Activated CD4-positive, alpha-beta T cell treated with anti-CD3 and anti-CD28 coated beads, Interleukin-2, amount 10 ng/mL, durations not matched to agents 7 days and 5 days (primary cell): ENCODE results near the gene KIF21B. TPM values are rescaled to one million over a fixed set of nuclear protein-coding genes. Genes with fewer than 3 reads are reported as not detected.
"Not testable (repeated sequence)": the region's sequence is repeated elsewhere in the genome, so short reads cannot be mapped to it uniquely, and the experiment has no call there.

ENCODE experiments used
- CTCF ChIA-PET: fragments of 350-600 bp; sonication (Branson Sonifier 250); formaldehyde crosslinking; loops from one replicate; lab custom pipeline; 2021; ENCODE audit warnings: antibody characterized with exemption; lab: Charles Lee
- POLR2A ChIA-PET: fragments of 350-600 bp; sonication (Branson Sonifier 250); formaldehyde crosslinking; loops from one replicate; lab custom pipeline; 2021; ENCODE audit warnings: antibody characterized with exemption; lab: Charles Lee
- DNase-seq: peaks from one replicate; pipeline ENCODE4 v3.0.0-alpha.2; 2020
- H3K27ac Mint-ChIP-seq: one replicate; pipeline ENCODE4 v1.8.0; 2021; ENCODE audit warnings: mild to moderate bottlenecking, moderate library complexity, mixed read lengths
- H3K27me3 Mint-ChIP-seq: one replicate; pipeline ENCODE4 v1.8.0; 2021; ENCODE audit warnings: mixed read lengths
- H3K36me3 Mint-ChIP-seq: one replicate; pipeline ENCODE4 v1.8.0; 2021; ENCODE audit warnings: low read depth, mixed read lengths
- H3K4me1 Mint-ChIP-seq: one replicate; pipeline ENCODE4 v1.8.0; 2021; ENCODE audit warnings: mixed read lengths
- H3K4me3 Mint-ChIP-seq: one replicate; pipeline ENCODE4 v1.8.0; 2021; ENCODE audit warnings: mild to moderate bottlenecking, moderate library complexity, mixed read lengths
- H3K9me3 Mint-ChIP-seq: one replicate; pipeline ENCODE4 v1.8.0; 2021; ENCODE audit warnings: mixed read lengths
- total RNA-seq, 2 experiments: library from RNA; stranded (reverse); gene quantifications; one replicate each; pipeline ENCODE4 v1.2.3, GENCODE V29; 2021

Gene KIF21B
- total RNA-seq, 2 experiments from 2014 or later: 104 to 107 TPM

DNA sequence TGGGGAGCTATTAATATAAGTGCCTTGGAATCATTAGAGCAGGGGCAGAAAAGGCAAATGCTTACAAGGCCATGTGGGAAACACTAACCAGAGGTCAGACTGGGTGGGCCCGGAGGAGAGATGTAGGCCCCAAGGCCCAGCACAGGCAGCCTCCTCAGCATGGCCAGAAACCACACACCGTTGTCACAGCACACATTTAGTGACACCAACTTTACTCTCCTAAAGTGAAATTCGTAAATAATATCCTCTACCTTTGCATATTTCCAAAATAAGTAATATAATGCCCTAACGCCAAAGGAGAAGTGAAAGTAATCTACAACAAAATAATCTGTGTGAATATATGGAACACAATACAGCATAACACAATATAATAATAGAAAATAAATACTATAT, 62.6 kb downstream of the KIF21B start:
- no peaks in the 10 kb centered on the region for H3K36me3 Mint-ChIP-seq
- peaks cover 2% of the 10 kb centered on the region for H3K27me3 Mint-ChIP-seq
- no peaks in the 10 kb centered on the region for H3K4me1 Mint-ChIP-seq
- no peak overlapping the region for H3K4me3 Mint-ChIP-seq
- H3K27ac Mint-ChIP-seq: no peak overlapping the region
- CTCF ChIA-PET: interaction anchor here (0.6 to 1.9 kb wide), 2 partner anchors 19 to 195 kb away, joined by 3 to 5 read pairs; no protein-coding TSS in a partner anchor
- H3K9me3 Mint-ChIP-seq: no peaks in the 10 kb centered on the region
- POLR2A ChIA-PET: no interaction called here
- DNase-seq: no peak

GRCh38 chr1:200960236-200960947, 63.1 kb downstream of the KIF21B start:
- H3K36me3 Mint-ChIP-seq: no peaks in the 10 kb centered on the region
- no peak overlapping the region for H3K4me3 Mint-ChIP-seq
- ChIA-PET CTCF (interaction anchor here (0.6 to 1.9 kb wide), 2 partner anchors 20 to 194 kb away, joined by 3 to 5 read pairs; no protein-coding TSS in a partner anchor), POLR2A (no interaction called here)
- H3K9me3 Mint-ChIP-seq: no peaks in the 10 kb centered on the region
- peaks cover 5% of the 10 kb centered on the region for H3K27me3 Mint-ChIP-seq
- DNase-seq: no peak
- no peak overlapping the region for H3K27ac Mint-ChIP-seq
- no peaks in the 10 kb centered on the region for H3K4me1 Mint-ChIP-seq

DNA sequence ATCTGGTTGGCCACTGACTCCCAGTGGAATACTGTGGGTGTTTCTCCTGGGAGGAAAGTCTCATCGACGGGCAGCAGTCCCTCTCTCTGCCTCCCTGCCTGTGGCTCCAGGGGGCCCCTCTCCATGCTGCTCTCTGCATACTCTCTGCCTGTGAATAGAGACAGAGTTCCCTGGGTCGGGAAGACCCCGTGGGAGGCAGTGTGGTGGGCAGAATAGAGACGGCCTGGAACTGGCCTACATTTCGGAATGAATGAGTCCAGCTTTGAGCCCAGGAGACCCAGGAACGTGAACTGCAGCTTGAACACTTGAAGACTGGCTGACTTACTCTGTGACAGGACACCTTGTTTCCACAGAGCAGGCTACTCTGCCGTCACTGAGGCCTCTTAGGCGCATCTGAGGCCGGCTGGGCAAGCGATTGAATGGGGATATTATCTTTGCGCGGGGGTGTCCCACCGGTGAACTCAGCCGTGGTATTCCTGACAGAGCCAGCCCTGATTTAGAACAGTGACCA, 64.0 kb downstream of the KIF21B start:
- ChIA-PET CTCF (interaction anchor here (1.9 kb wide), 1 partner anchor 21 kb away, joined by 5 read pairs; no protein-coding TSS in a partner anchor), POLR2A (no interaction called here)
- no peaks in the 10 kb centered on the region for H3K4me1 Mint-ChIP-seq
- no peaks in the 10 kb centered on the region for H3K36me3 Mint-ChIP-seq
- no peak overlapping the region for H3K27ac Mint-ChIP-seq
- H3K27me3 Mint-ChIP-seq: peaks cover 8% of the 10 kb centered on the region
- no peaks in the 10 kb centered on the region for H3K9me3 Mint-ChIP-seq
- no peak for DNase-seq
- H3K4me3 Mint-ChIP-seq: no peak overlapping the region

DNA sequence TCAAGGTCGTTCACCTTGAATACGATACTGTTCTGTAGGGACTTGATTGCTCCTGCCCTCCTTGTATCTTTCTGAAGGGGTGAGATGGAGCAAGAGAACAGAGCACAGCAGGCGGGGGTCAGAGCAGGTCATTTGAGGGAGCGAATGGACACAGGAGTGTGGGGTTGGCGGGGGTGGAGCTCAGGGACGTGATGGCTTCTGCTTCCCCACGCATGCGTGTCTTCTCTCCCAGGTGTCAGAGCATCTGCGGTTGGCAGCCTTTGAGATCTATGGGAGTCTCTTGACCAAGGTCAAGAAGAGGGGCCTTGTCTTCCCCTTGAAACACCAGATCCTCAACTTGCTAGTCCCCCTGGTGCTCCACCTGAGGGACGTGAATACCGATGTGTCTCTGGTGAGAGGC, 64.9 kb downstream of the KIF21B start:
- CTCF ChIA-PET: interaction anchor here (1.3 kb wide), 1 partner anchor 13 kb away, joined by 3 read pairs; no protein-coding TSS in a partner anchor
- H3K36me3 Mint-ChIP-seq: no peaks in the 10 kb centered on the region
- DNase-seq: no peak
- H3K27ac Mint-ChIP-seq: no peak overlapping the region
- H3K27me3 Mint-ChIP-seq: peaks cover 11% of the 10 kb centered on the region
- POLR2A ChIA-PET: no interaction called here
- H3K4me1 Mint-ChIP-seq: no peaks in the 10 kb centered on the region
- H3K4me3 Mint-ChIP-seq: no peak overlapping the region
- H3K9me3 Mint-ChIP-seq: no peaks in the 10 kb centered on the region

GRCh38 chr1:200954434-200954833, 69.1 kb downstream of the KIF21B start:
- Mint-ChIP-seq H3K4me3 (no peak overlapping the region), H3K4me1 (no peaks in the 10 kb centered on the region), H3K27ac (no peak overlapping the region), H3K36me3 (no peaks in the 10 kb centered on the region), H3K27me3 (peaks cover 11% of the 10 kb centered on the region), H3K9me3 (no peaks in the 10 kb centered on the region)
- POLR2A ChIA-PET: no interaction called here
- CTCF ChIA-PET: interaction anchor here (0.7 kb wide), 1 partner anchor 663 kb away, joined by 3 read pairs; no protein-coding TSS in a partner anchor
- DNase-seq: no peak

DNA sequence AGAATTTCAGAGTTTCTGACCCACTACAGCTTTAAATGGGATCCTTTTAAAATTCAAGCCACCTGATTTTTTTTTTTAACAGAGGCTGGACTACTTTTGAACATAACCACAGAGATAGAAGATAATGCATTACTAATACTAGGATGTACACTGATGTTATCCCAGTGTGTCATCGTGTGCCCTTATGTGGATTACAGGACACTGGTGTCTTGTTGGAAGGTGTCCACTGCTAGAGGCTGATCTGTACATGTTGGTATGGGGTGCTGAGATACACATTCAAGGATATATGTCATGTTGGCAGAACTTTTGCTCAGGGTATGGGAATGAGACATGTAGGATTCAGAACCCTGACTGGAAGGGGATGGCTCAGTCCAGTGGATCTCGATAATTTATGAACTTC, 72.5 kb downstream of the KIF21B start:
- POLR2A ChIA-PET: no interaction called here
- Mint-ChIP-seq H3K4me1 (no peaks in the 10 kb centered on the region), H3K36me3 (no peaks in the 10 kb centered on the region), H3K27ac (no peak overlapping the region), H3K4me3 (no peak overlapping the region), H3K27me3 (peaks cover 16% of the 10 kb centered on the region), H3K9me3 (peaks cover 7% of the 10 kb centered on the region)
- CTCF ChIA-PET: interaction anchor here (0.6 to 0.7 kb wide), 2 partner anchors 71 to 562 kb away, joined by 3 read pairs; no protein-coding TSS in a partner anchor
- no peak for DNase-seq

GRCh38 chr1:200949626-200950025, 73.9 kb downstream of the KIF21B start:
- Mint-ChIP-seq H3K27me3 (peaks cover 22% of the 10 kb centered on the region), H3K9me3 (peaks cover 13% of the 10 kb centered on the region), H3K27ac (no peak overlapping the region), H3K4me1 (no peaks in the 10 kb centered on the region), H3K36me3 (no peaks in the 10 kb centered on the region), H3K4me3 (no peak overlapping the region)
- no peak for DNase-seq
- ChIA-PET CTCF (no interaction called here), POLR2A (no interaction called here)

- peaks cover 15% of the 10 kb centered on the region for H3K9me3 Mint-ChIP-seq
- no peaks in the 10 kb centered on the region for H3K36me3 Mint-ChIP-seq
- ChIA-PET POLR2A (no interaction called here), CTCF (interaction anchor here (0.8 to 1.4 kb wide), 2 partner anchors 24 to 25 kb away, joined by 4 read pairs; no protein-coding TSS in a partner anchor)
- no peaks in the 10 kb centered on the region for H3K4me1 Mint-ChIP-seq
- peaks cover 23% of the 10 kb centered on the region for H3K27me3 Mint-ChIP-seq
- H3K27ac Mint-ChIP-seq: no peak overlapping the region
- DNase-seq: no peak
- H3K4me3 Mint-ChIP-seq: no peak overlapping the region
These were observed 76.4 kb downstream of the KIF21B start for GRCh38 chr1:200947059-200947566.

DNA sequence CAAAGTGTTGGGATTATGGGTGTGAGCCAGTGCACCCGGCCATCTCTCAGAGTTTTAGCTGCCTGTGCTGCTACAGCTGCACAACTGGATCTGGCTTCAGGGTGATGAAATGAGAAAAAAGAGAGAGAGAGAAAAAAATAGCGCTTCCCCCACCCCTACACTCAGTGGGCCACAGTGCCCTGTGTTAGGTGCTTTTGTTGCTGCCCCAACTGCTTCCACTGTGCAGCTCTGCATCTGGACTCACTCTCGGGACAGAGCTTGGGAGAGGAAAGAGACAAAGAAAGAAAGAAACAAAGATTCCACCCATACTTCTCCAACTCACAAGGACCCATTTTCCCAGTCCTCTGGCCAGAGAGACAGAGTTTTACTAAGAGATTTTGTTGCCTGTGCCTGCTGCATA, 78.4 kb downstream of the KIF21B start:
- DNase-seq: no peak
- Mint-ChIP-seq H3K9me3 (peaks cover 26% of the 10 kb centered on the region), H3K27me3 (peaks cover 30% of the 10 kb centered on the region), H3K36me3 (peaks cover 2% of the 10 kb centered on the region), H3K4me1 (no peaks in the 10 kb centered on the region), H3K4me3 (no peak overlapping the region), H3K27ac (no peak overlapping the region)
- ChIA-PET CTCF (interaction anchor here (0.6 to 1.3 kb wide), 2 partner anchors 10 to 26 kb away, joined by 4 read pairs; no protein-coding TSS in a partner anchor), POLR2A (no interaction called here)

- peak; percentile 32 for DNase-seq
- no peak overlapping the region for H3K4me3 Mint-ChIP-seq
- peaks cover 2% of the 10 kb centered on the region for H3K36me3 Mint-ChIP-seq
- peaks cover 14% of the 10 kb centered on the region for H3K9me3 Mint-ChIP-seq
- peaks cover 13% of the 10 kb centered on the region for H3K27me3 Mint-ChIP-seq
- peaks cover 8% of the 10 kb centered on the region for H3K4me1 Mint-ChIP-seq
- H3K27ac Mint-ChIP-seq: no peak overlapping the region
- CTCF ChIA-PET: interaction anchor here (0.6 to 0.7 kb wide), 4 partner anchors 55 to 1903 kb away, joined by 3 to 4 read pairs (median 4); no protein-coding TSS in a partner anchor
- POLR2A ChIA-PET: interaction anchor here (0.6 to 0.8 kb wide), 2 partner anchors 26 to 134 kb away, joined by 4 to 7 read pairs; no protein-coding TSS in a partner anchor
These were observed 84.6 kb downstream of the KIF21B start for GRCh38 chr1:200938955-200939354.

GRCh38 chr1:200935286-200935962, 88.1 kb downstream of the KIF21B start:
- peaks cover 23% of the 10 kb centered on the region for H3K27me3 Mint-ChIP-seq
- H3K4me1 Mint-ChIP-seq, POLR2A ChIA-PET, H3K4me3 Mint-ChIP-seq, H3K27ac Mint-ChIP-seq, DNase-seq, H3K36me3 Mint-ChIP-seq: not testable (repeated sequence)
- H3K9me3 Mint-ChIP-seq: peaks cover 14% of the 10 kb centered on the region
- CTCF ChIA-PET: interaction anchor here (1.7 kb wide), 1 partner anchor 59 kb away, joined by 4 read pairs; no protein-coding TSS in a partner anchor

DNA sequence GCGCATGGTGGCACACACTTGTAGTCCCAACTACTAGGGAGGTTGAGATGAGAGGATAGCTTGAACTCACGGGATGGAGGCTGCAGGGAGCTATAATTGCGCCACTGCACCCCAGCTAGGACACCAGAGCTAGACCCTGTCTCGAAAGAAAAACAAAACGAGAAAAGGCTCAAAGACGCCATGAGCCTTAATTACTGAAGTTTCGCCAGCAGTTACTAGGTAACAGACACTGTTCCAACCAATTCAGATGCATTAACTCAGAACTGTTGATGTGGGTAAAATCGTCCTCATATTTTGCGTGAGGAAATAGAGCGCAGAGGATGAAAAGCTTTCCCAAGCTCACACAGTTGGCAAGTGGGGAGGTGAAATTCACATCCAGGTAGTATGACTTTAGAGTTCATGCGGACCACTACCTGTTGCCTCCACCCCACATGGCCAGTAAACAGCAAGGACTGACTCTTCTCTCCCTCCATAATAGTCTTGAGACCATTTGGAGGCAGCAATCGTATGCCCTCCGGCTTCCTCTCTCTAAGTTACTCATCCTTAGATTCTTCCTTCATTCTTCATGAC, 88.8 kb downstream of the KIF21B start:
- no peak overlapping the region for H3K27ac Mint-ChIP-seq
- CTCF ChIA-PET: interaction anchor here (1.7 kb wide), 1 partner anchor 58 kb away, joined by 4 read pairs; no protein-coding TSS in a partner anchor

More for the DNA sequence above, 88.8 kb downstream of the KIF21B start:
- Mint-ChIP-seq H3K27me3 (peaks cover 19% of the 10 kb centered on the region), H3K4me1 (peaks cover 8% of the 10 kb centered on the region), H3K9me3 (peaks cover 10% of the 10 kb centered on the region), H3K4me3 (no peak overlapping the region), H3K36me3 (peaks cover 3% of the 10 kb centered on the region)
- DNase-seq: no peak
- POLR2A ChIA-PET: no interaction called here
